ENCODE results near the gene EBF3. TPM values are rescaled to one million over a fixed set of nuclear protein-coding genes. Genes with fewer than 3 reads are reported as not detected.

Gene EBF3
- total RNA-seq, 2 donors from 2014 or later: not detected

Other genes with a start within 250 kb of the EBF3 start
- 1 to 10 TPM; 2.4 to 2.9 TPM for gene C10orf143, start 146.6 kb upstream of the EBF3 start, total RNA-seq
- 100 to 1,000 TPM in 1 of 2 donors, 10 to 100 TPM in 1; 95.0 to 103 TPM for gene GLRX3, start 172.1 kb upstream of the EBF3 start, total RNA-seq

Measured in natural killer cell treated with Interleukin-12 subunit alpha and Interleukin-12 subunit beta and Interleukin-15 and Interleukin-18, amount 100 ng/mL, for 72 hours (primary cell).